Karpas-422 (cell line): ENCODE measurements around the gene ITPR3. TPM values are rescaled to one million over a fixed set of nuclear protein-coding genes. Genes with fewer than 3 reads are reported as not detected.

Experiments used
- DNase-seq: peaks from one replicate; pipeline ENCODE4 v3.0.0-alpha.2; 2015
- H2AFZ ChIP-seq: fragments of 200-600 bp; sonication (generic); 2 replicates; pipeline ENCODE4 v1.6.1; 2014; ENCODE audit warnings: antibody characterized with exemption, low read length, mixed read lengths
- H3K27ac ChIP-seq: fragments of 200-600 bp; sonication (generic); 2 replicates; pipeline ENCODE4 v1.5.1; 2014; ENCODE audit warnings: mild to moderate bottlenecking, low read length, moderate library complexity
- H3K27me3 ChIP-seq: fragments of 200-600 bp; sonication (generic); 2 replicates; pipeline ENCODE4 v1.6.1; 2014; ENCODE audit warnings: low read length, mixed read lengths
- H3K36me3 ChIP-seq: fragments of 200-600 bp; sonication (generic); 2 replicates; pipeline ENCODE4 v1.6.1; 2014; ENCODE audit warnings: low read length, mixed read lengths; ENCODE audit not compliant: insufficient read depth
- H3K4me1 ChIP-seq: fragments of 200-600 bp; sonication (generic); 2 replicates; pipeline ENCODE4 v1.6.1; 2014; ENCODE audit warnings: mild to moderate bottlenecking, low read length, mixed read lengths
- H3K4me2 ChIP-seq: fragments of 200-600 bp; sonication (generic); 2 replicates; pipeline ENCODE4 v1.6.1; 2014; ENCODE audit warnings: low read length, low read depth, mild to moderate bottlenecking; ENCODE audit not compliant: poor library complexity, severe bottlenecking
- H3K4me3 ChIP-seq: fragments of 200-600 bp; sonication (generic); 2 replicates; pipeline ENCODE4 v1.5.1; 2014; ENCODE audit warnings: mild to moderate bottlenecking, antibody characterized with exemption, low read length, mixed read lengths
- H3K79me2 ChIP-seq: fragments of 200-600 bp; sonication (generic); 2 replicates; pipeline ENCODE4 v1.6.1; 2014; ENCODE audit warnings: mild to moderate bottlenecking, low read length, mixed read lengths
- H3K9ac ChIP-seq: fragments of 200-600 bp; sonication (generic); 2 replicates; pipeline ENCODE4 v1.6.0; 2014; ENCODE audit warnings: low read length
- H3K9me2 ChIP-seq: fragments of 200-600 bp; sonication (generic), shearing (Covaris generic); replicated peaks from 2 replicates; pipeline ENCODE4 v1.6.0; 2014; ENCODE audit warnings: mild to moderate bottlenecking, low read length, moderate library complexity; ENCODE audit not compliant: insufficient read depth
- H3K9me3 ChIP-seq: fragments of 300-700, 200-600 bp; sonication (generic); 2 replicates; pipeline ENCODE4 v1.6.1; 2014; ENCODE audit warnings: low read length, mixed read lengths
- H4K20me1 ChIP-seq: fragments of 200-600 bp; sonication (generic); 2 replicates; pipeline ENCODE4 v1.6.1; 2014; ENCODE audit warnings: mild to moderate bottlenecking, antibody characterized with exemption, low read length, low read depth; ENCODE audit not compliant: insufficient read depth
- total RNA-seq: library from RNA; depleted of rRNA; stranded (reverse); fragments of >200 nt; shearing (Covaris generic); gene quantifications from 2 replicates; pipeline ENCODE4 v1.2.3, GENCODE V29; 2014; ENCODE audit warnings: low replicate concordance

ITPR3 gene
- total RNA-seq, 1 experiment from 2014 or later, result 3.9 TPM

GRCh38 chr6:33633084-33633461, 12.0 kb downstream of the ITPR3 start:
- peak overlapping the region; percentile 60 for H3K4me2 ChIP-seq
- no peak overlapping the region for H2AFZ ChIP-seq
- no peaks in the 10 kb centered on the region for H3K9me2 ChIP-seq
- peak overlapping the region; percentile 24; the same call in 1 of the 2 replicates for H3K9ac ChIP-seq
- H4K20me1 ChIP-seq, result peaks cover 32% of the 10 kb centered on the region
- no peak for DNase-seq
- no peaks in the 10 kb centered on the region for H3K27me3 ChIP-seq
- no peak overlapping the region for H3K27ac ChIP-seq
- no peaks in the 10 kb centered on the region for H3K9me3 ChIP-seq
- peaks cover 23% of the 10 kb centered on the region for H3K4me1 ChIP-seq
- no peaks in the 10 kb centered on the region for H3K79me2 ChIP-seq
- H3K36me3 ChIP-seq, result no peaks in the 10 kb centered on the region
- peak overlapping the region; percentile 27; the same call in 1 of the 2 replicates for H3K4me3 ChIP-seq

GRCh38 chr6:33633462-33634158, 12.5 kb downstream of the ITPR3 start:
- no peaks in the 10 kb centered on the region for H3K9me2 ChIP-seq
- H3K36me3 ChIP-seq, result no peaks in the 10 kb centered on the region
- H3K4me3 ChIP-seq, result peak overlapping the region; percentile 56; the same call in 1 of the 2 replicates
- H3K9ac ChIP-seq, result peak overlapping the region; percentile 54
- no peaks in the 10 kb centered on the region for H3K9me3 ChIP-seq
- no peak overlapping the region for H3K27ac ChIP-seq
- no peaks in the 10 kb centered on the region for H3K27me3 ChIP-seq
- H3K4me1 ChIP-seq, result peaks cover 17% of the 10 kb centered on the region
- H3K4me2 ChIP-seq, result peak overlapping the region; percentile 61
- peaks cover 32% of the 10 kb centered on the region for H4K20me1 ChIP-seq
- H2AFZ ChIP-seq, result no peak overlapping the region
- DNase-seq, result peak; percentile 71
- no peaks in the 10 kb centered on the region for H3K79me2 ChIP-seq

- no peaks in the 10 kb centered on the region for H3K36me3 ChIP-seq
- H2AFZ ChIP-seq, result no peak overlapping the region
- no peak for DNase-seq
- H3K4me1 ChIP-seq, result peaks cover 11% of the 10 kb centered on the region
- no peak overlapping the region for H3K27ac ChIP-seq
- no peaks in the 10 kb centered on the region for H3K9me3 ChIP-seq
- peak overlapping the region; percentile 54 for H3K9ac ChIP-seq
- peaks cover 32% of the 10 kb centered on the region for H4K20me1 ChIP-seq
- H3K4me2 ChIP-seq, result peak overlapping the region; percentile 61
- H3K27me3 ChIP-seq, result no peaks in the 10 kb centered on the region
- H3K4me3 ChIP-seq, result peak overlapping the region; percentile 56; the same call in 1 of the 2 replicates
- H3K79me2 ChIP-seq, result no peaks in the 10 kb centered on the region
- no peaks in the 10 kb centered on the region for H3K9me2 ChIP-seq
Observed at GRCh38 chr6:33634161-33634727, 13.1 kb downstream of the ITPR3 start.

- peaks cover 32% of the 10 kb centered on the region for H4K20me1 ChIP-seq
- no peak overlapping the region for H3K27ac ChIP-seq
- H3K79me2 ChIP-seq, result no peaks in the 10 kb centered on the region
- no peaks in the 10 kb centered on the region for H3K36me3 ChIP-seq
- H2AFZ ChIP-seq, result no peak overlapping the region
- no peak overlapping the region for H3K9ac ChIP-seq
- peaks cover 11% of the 10 kb centered on the region for H3K4me1 ChIP-seq
- H3K27me3 ChIP-seq, result no peaks in the 10 kb centered on the region
- DNase-seq, result no peak
- H3K9me3 ChIP-seq, result no peaks in the 10 kb centered on the region
- H3K4me3 ChIP-seq, result no peak overlapping the region
- H3K4me2 ChIP-seq, result no peak overlapping the region
- no peaks in the 10 kb centered on the region for H3K9me2 ChIP-seq
Observed at GRCh38 chr6:33634946-33635345, 13.8 kb downstream of the ITPR3 start.

GRCh38 chr6:33636655-33637054, 15.5 kb downstream of the ITPR3 start:
- Histone ChIP-seq H3K4me3 (no peak overlapping the region), H3K27me3 (no peaks in the 10 kb centered on the region), H3K9me3 (no peaks in the 10 kb centered on the region), H3K9ac (no peak overlapping the region), H4K20me1 (peaks cover 32% of the 10 kb centered on the region), H3K27ac (no peak overlapping the region), H3K9me2 (no peaks in the 10 kb centered on the region), H3K79me2 (no peaks in the 10 kb centered on the region), H3K36me3 (no peaks in the 10 kb centered on the region), H3K4me1 (peaks cover 11% of the 10 kb centered on the region), H2AFZ (no peak overlapping the region), H3K4me2 (no peak overlapping the region)
- DNase-seq, result no peak

GRCh38 chr6:33638556-33638955, 17.4 kb downstream of the ITPR3 start:
- Histone ChIP-seq H3K36me3 (no peaks in the 10 kb centered on the region), H3K4me3 (no peak overlapping the region), H3K9me2 (no peaks in the 10 kb centered on the region), H3K79me2 (no peaks in the 10 kb centered on the region), H3K27me3 (no peaks in the 10 kb centered on the region), H3K9ac (no peak overlapping the region), H3K4me2 (no peak overlapping the region), H2AFZ (no peak overlapping the region), H3K4me1 (peaks cover 13% of the 10 kb centered on the region), H3K27ac (no peak overlapping the region), H4K20me1 (peaks cover 19% of the 10 kb centered on the region), H3K9me3 (no peaks in the 10 kb centered on the region)
- no peak for DNase-seq

- Histone ChIP-seq H3K4me3 (no peak overlapping the region), H4K20me1 (peaks cover 11% of the 10 kb centered on the region), H3K27me3 (no peaks in the 10 kb centered on the region), H3K9me2 (no peaks in the 10 kb centered on the region), H3K9me3 (no peaks in the 10 kb centered on the region), H3K79me2 (no peaks in the 10 kb centered on the region), H3K9ac (no peak overlapping the region), H2AFZ (no peak overlapping the region), H3K4me1 (peaks cover 8% of the 10 kb centered on the region; the same call in 1 of the 2 replicates), H3K36me3 (no peaks in the 10 kb centered on the region), H3K4me2 (no peak overlapping the region), H3K27ac (no peak overlapping the region)
- no peak for DNase-seq
Observed at GRCh38 chr6:33639559-33639958, 18.4 kb downstream of the ITPR3 start.

- Histone ChIP-seq H3K9ac (no peak overlapping the region), H3K4me3 (no peak overlapping the region), H3K27me3 (no peaks in the 10 kb centered on the region), H3K36me3 (no peaks in the 10 kb centered on the region), H3K79me2 (no peaks in the 10 kb centered on the region), H3K4me1 (peaks cover 8% of the 10 kb centered on the region; the same call in 1 of the 2 replicates), H3K9me2 (no peaks in the 10 kb centered on the region), H4K20me1 (peaks cover 3% of the 10 kb centered on the region; the same call in 1 of the 2 replicates), H3K9me3 (no peaks in the 10 kb centered on the region), H3K4me2 (no peak overlapping the region), H2AFZ (no peak overlapping the region), H3K27ac (no peak overlapping the region)
- DNase-seq, result no peak
Observed at GRCh38 chr6:33640361-33640760, 19.2 kb downstream of the ITPR3 start.
